ENCODE results near the gene BMI1.

Gene BMI1

GRCh38 chr10:22316286-22317075 is 4.4 kb upstream of the BMI1 start, which contains the start of gene COMMD3:
Gene COMMD3 (plus strand): TSS chr10:22316388. CDS start chr10:22316418, 30 bp downstream.
- peak; percentile 67 for DNase-seq (ENCODE audit: extremely low spot score)
- CTCF ChIA-PET: interaction anchor here (0.6 kb wide), 1 partner anchor 808 kb away, joined by 3 read pairs; no protein-coding TSS in a partner anchor
- TF ChIP-seq ARNT (IDR thresholded peaks at IDR 0.05): 0 out of 2 replicates have a peak, but pooled peaks have one; percentile 54
- TF ChIP-seq HDGF (IDR thresholded peaks at IDR 0.05; ENCODE audit: borderline replicate concordance): no peak
- no peak for TF ChIP-seq NFRKB (IDR thresholded peaks at IDR 0.05)
- TF ChIP-seq PKNOX1 (IDR thresholded peaks at IDR 0.05): no peak
- TF ChIP-seq L3MBTL2 (conservative IDR thresholded peaks at IDR 0.05): peak; percentile 74
- POLR2A ChIA-PET: interaction anchor here (0.6 to 4.2 kb wide), 31 partner anchors 8 to 638 kb away, joined by 3 to 50 read pairs (median 5); partner anchors contain the start of gene DNAJC1

GRCh38 chr10:22317076-22317370 is 3.9 kb upstream of the BMI1 start:
- POLR2A ChIA-PET: interaction anchor here (1.0 to 4.2 kb wide), 13 partner anchors 7 to 596 kb away, joined by 3 to 50 read pairs (median 6); partner anchors contain the start of gene DNAJC1
- TF ChIP-seq HDGF (IDR thresholded peaks at IDR 0.05; ENCODE audit: borderline replicate concordance) (no peak), CTBP1 (IDR thresholded peaks at IDR 0.05; ENCODE audit: borderline replicate concordance) (no peak), SUZ12 (IDR thresholded peaks at IDR 0.05) (no peak), LEF1 (IDR thresholded peaks at IDR 0.05; ENCODE audit: borderline replicate concordance) (no peak), L3MBTL2 (conservative IDR thresholded peaks at IDR 0.05) (no peak), ARNT (IDR thresholded peaks at IDR 0.05) (no peak), TARDBP (IDR thresholded peaks at IDR 0.05) (no peak), FOXK2 (IDR thresholded peaks at IDR 0.05) (no peak), FOXA1 (IDR thresholded peaks at IDR 0.05) (no peak), ELF4 (IDR thresholded peaks at IDR 0.05) (no peak), NFRKB (IDR thresholded peaks at IDR 0.05) (no peak)
- CTCF ChIA-PET: no interaction called here
- no peak for DNase-seq (ENCODE audit: extremely low spot score)

- ChIA-PET CTCF (no interaction called here), POLR2A (interaction anchor here (1.0 kb wide), 1 partner anchor 119 kb away, joined by 3 read pairs; no protein-coding TSS in a partner anchor)
- no peak for TF ChIP-seq PKNOX1 (IDR thresholded peaks at IDR 0.05)
- TF ChIP-seq ZNF384 (IDR thresholded peaks at IDR 0.05): no peak
- no peak for TF ChIP-seq BHLHE40 (IDR thresholded peaks at IDR 0.05; ENCODE audit: borderline replicate concordance)
- TF ChIP-seq NFRKB (IDR thresholded peaks at IDR 0.05): no peak
- no peak for TF ChIP-seq CTBP1 (IDR thresholded peaks at IDR 0.05; ENCODE audit: borderline replicate concordance)
- no peak for TF ChIP-seq FOXM1 (IDR thresholded peaks at IDR 0.05; ENCODE audit: borderline replicate concordance)
- TF ChIP-seq HDGF (IDR thresholded peaks at IDR 0.05; ENCODE audit: borderline replicate concordance): no peak
- no peak for TF ChIP-seq SUZ12 (IDR thresholded peaks at IDR 0.05)
- TF ChIP-seq ARNT (IDR thresholded peaks at IDR 0.05): no peak
- no peak for TF ChIP-seq TARDBP (IDR thresholded peaks at IDR 0.05)
- no peak for TF ChIP-seq L3MBTL2 (conservative IDR thresholded peaks at IDR 0.05)
- TF ChIP-seq ELF4 (IDR thresholded peaks at IDR 0.05): no peak
- no peak for TF ChIP-seq FOXA1 (IDR thresholded peaks at IDR 0.05)
- no peak for TF ChIP-seq FOXK2 (IDR thresholded peaks at IDR 0.05)
- no peak for TF ChIP-seq SP1 (IDR thresholded peaks at IDR 0.05)
- TF ChIP-seq LEF1 (IDR thresholded peaks at IDR 0.05; ENCODE audit: borderline replicate concordance): no peak
- no peak for DNase-seq (ENCODE audit: extremely low spot score)
Observed at GRCh38 chr10:22317771-22318565, 2.9 kb upstream of the BMI1 start.

- POLR2A ChIA-PET: interaction anchor here (1.8 kb wide), 1 partner anchor 118 kb away, joined by 7 read pairs; no protein-coding TSS in a partner anchor
- CTCF ChIA-PET: no interaction called here
- TF ChIP-seq TARDBP (IDR thresholded peaks at IDR 0.05) (no peak), L3MBTL2 (conservative IDR thresholded peaks at IDR 0.05) (0 out of 2 replicates have a peak, but pooled peaks have one; percentile 9), FOXA1 (IDR thresholded peaks at IDR 0.05) (no peak)
- no peak for DNase-seq (ENCODE audit: extremely low spot score)
Observed at GRCh38 chr10:22318772-22319171, 2.1 kb upstream of the BMI1 start.

- DNase-seq (ENCODE audit: extremely low spot score): no peak
- CTCF ChIA-PET: no interaction called here
- POLR2A ChIA-PET: interaction anchor here (1.8 kb wide), 1 partner anchor 118 kb away, joined by 7 read pairs; no protein-coding TSS in a partner anchor
- no peak for TF ChIP-seq FOXM1 (IDR thresholded peaks at IDR 0.05; ENCODE audit: borderline replicate concordance)
- TF ChIP-seq PKNOX1 (IDR thresholded peaks at IDR 0.05): no peak
- TF ChIP-seq FOXA1 (IDR thresholded peaks at IDR 0.05): no peak
- no peak for TF ChIP-seq BHLHE40 (IDR thresholded peaks at IDR 0.05; ENCODE audit: borderline replicate concordance)
- TF ChIP-seq ZNF384 (IDR thresholded peaks at IDR 0.05): no peak
- TF ChIP-seq TARDBP (IDR thresholded peaks at IDR 0.05): no peak
- TF ChIP-seq ELF4 (IDR thresholded peaks at IDR 0.05): no peak
- TF ChIP-seq HDGF (IDR thresholded peaks at IDR 0.05; ENCODE audit: borderline replicate concordance): no peak
- no peak for TF ChIP-seq CTBP1 (IDR thresholded peaks at IDR 0.05; ENCODE audit: borderline replicate concordance)
- TF ChIP-seq FOXK2 (IDR thresholded peaks at IDR 0.05): no peak
- no peak for TF ChIP-seq SUZ12 (IDR thresholded peaks at IDR 0.05)
- TF ChIP-seq SP1 (IDR thresholded peaks at IDR 0.05): no peak
- no peak for TF ChIP-seq LEF1 (IDR thresholded peaks at IDR 0.05; ENCODE audit: borderline replicate concordance)
- TF ChIP-seq L3MBTL2 (conservative IDR thresholded peaks at IDR 0.05): no peak
- TF ChIP-seq ARNT (IDR thresholded peaks at IDR 0.05): no peak
- no peak for TF ChIP-seq NFRKB (IDR thresholded peaks at IDR 0.05)
Observed at GRCh38 chr10:22319547-22319979, 1.3 kb upstream of the BMI1 start.

Measured in HEK293T (cell line).